Sigmoid colon (tissue), 4 donors: ENCODE measurements around the gene WBP1L.
A peak's percentile ranks its signal among the peaks of the same experiment; 100 is the strongest.

ENCODE experiments used
- EP300 ChIP-seq, 4 donors: sonication (generic); formaldehyde crosslinking; IDR thresholded peaks; one replicate each; pipeline ENCODE4 v1.6.1; 2017; ENCODE audit warnings: antibody characterized with exemption in 4 of 4
- POLR2A ChIP-seq, 2 donors: fragments of 450-650 bp; IDR thresholded peaks; one replicate each; pipeline ENCODE4 v1.6.1; 2016; ENCODE audit warnings: antibody characterized with exemption in 2 of 2, mild to moderate bottlenecking in 2 of 2, moderate library complexity in 2 of 2
- POLR2AphosphoS5 ChIP-seq, 4 donors: sonication (generic); formaldehyde crosslinking; IDR thresholded peaks; one replicate each; pipeline ENCODE4 v1.6.1; 2017; ENCODE audit warnings: antibody characterized with exemption in 4 of 4
- TF ChIP-seq, protein P1 (sequence below), 4 experiments: fragments of 450-650 bp in 3 of 4; fragments of 200-600 bp in 1 of 4; IDR thresholded peaks; one replicate each; pipeline ENCODE4 v1.5.1; 2016 to 2019; ENCODE audit warnings: antibody characterized with exemption in 4 of 4, mild to moderate bottlenecking in 3 of 4, moderate library complexity in 2 of 4

DNA sequence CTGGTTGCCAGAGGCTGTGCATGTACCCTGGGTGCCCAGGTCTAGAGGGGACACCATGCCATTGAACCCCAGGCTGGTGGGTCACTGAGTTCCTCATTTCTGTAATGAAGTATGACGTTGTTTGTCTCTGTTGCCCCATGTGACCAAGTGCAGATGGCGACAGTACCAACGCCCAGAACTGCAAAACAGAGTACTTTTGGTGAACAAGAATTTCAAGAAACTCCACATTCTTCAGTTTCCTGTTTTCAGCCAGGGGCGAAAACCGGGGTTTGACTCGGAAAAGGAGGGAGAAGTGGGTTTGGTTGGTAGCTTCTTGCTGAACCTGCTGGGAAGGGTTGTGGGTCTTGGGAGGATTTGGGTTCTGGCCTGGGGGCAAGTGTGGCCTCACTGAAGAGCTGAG is 75.3 kb downstream of the WBP1L start:
- TF ChIP-seq EP300 (IDR thresholded peaks at IDR 0.05) (peak in 2 of 4 donors; percentile 71), POLR2AphosphoS5 (IDR thresholded peaks at IDR 0.05) (peak in 1 of 4 donors; percentile 36), POLR2A (IDR thresholded peaks at IDR 0.05) (no peak)
- TF ChIP-seq, protein P1, sequence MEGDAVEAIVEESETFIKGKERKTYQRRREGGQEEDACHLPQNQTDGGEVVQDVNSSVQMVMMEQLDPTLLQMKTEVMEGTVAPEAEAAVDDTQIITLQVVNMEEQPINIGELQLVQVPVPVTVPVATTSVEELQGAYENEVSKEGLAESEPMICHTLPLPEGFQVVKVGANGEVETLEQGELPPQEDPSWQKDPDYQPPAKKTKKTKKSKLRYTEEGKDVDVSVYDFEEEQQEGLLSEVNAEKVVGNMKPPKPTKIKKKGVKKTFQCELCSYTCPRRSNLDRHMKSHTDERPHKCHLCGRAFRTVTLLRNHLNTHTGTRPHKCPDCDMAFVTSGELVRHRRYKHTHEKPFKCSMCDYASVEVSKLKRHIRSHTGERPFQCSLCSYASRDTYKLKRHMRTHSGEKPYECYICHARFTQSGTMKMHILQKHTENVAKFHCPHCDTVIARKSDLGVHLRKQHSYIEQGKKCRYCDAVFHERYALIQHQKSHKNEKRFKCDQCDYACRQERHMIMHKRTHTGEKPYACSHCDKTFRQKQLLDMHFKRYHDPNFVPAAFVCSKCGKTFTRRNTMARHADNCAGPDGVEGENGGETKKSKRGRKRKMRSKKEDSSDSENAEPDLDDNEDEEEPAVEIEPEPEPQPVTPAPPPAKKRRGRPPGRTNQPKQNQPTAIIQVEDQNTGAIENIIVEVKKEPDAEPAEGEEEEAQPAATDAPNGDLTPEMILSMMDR (IDR thresholded peaks at IDR 0.05): no peak
